Measurements from ENCODE around the gene PDE5A. TPM values are rescaled to one million over a fixed set of nuclear protein-coding genes. Genes with fewer than 3 reads are reported as not detected.
A peak's percentile ranks its signal among the peaks of the same experiment; 100 is the strongest.
"Not testable (repeated sequence)": the region's sequence is repeated elsewhere in the genome, so short reads cannot be mapped to it uniquely, and the experiment has no call there.

PDE5A gene
- polyA plus RNA-seq, 1 donor from 2014 or later = 2.0 TPM

- Mint-ChIP-seq H3K4me3 (no peak overlapping the region), H3K27me3 (no peaks in the 10 kb centered on the region), H3K36me3 (no peaks in the 10 kb centered on the region), H3K9me3 (peaks cover 0 to under 1% (median 0%) of the 10 kb centered on the region in 3 donors), H3K4me1 (no peaks in the 10 kb centered on the region), H3K27ac (no peak overlapping the region)
Measured at GRCh38 chr4:119657111-119657611, 28.6 kb upstream of the PDE5A start.

GRCh38 chr4:119656342-119656741 lies 27.7 kb upstream of the PDE5A start:
- Mint-ChIP-seq H3K27ac (no peak overlapping the region), H3K36me3 (no peaks in the 10 kb centered on the region), H3K4me1 (no peaks in the 10 kb centered on the region), H3K9me3 (no peaks in the 10 kb centered on the region), H3K27me3 (no peaks in the 10 kb centered on the region), H3K4me3 (no peak overlapping the region)

- no peaks in the 10 kb centered on the region for H3K9me3 Mint-ChIP-seq
- H3K27me3 Mint-ChIP-seq = no peaks in the 10 kb centered on the region
- H3K36me3 Mint-ChIP-seq = no peaks in the 10 kb centered on the region
- H3K4me3 Mint-ChIP-seq = no peak overlapping the region
- H3K4me1 Mint-ChIP-seq = no peaks in the 10 kb centered on the region
- H3K27ac Mint-ChIP-seq = no peak overlapping the region
Measured at GRCh38 chr4:119655111-119655837, 26.7 kb upstream of the PDE5A start.

GRCh38 chr4:119653990-119654389 lies 25.4 kb upstream of the PDE5A start:
- no peaks in the 10 kb centered on the region for H3K4me1 Mint-ChIP-seq
- H3K27me3 Mint-ChIP-seq = no peaks in the 10 kb centered on the region
- no peak overlapping the region for H3K27ac Mint-ChIP-seq
- no peaks in the 10 kb centered on the region for H3K9me3 Mint-ChIP-seq
- H3K36me3 Mint-ChIP-seq = no peaks in the 10 kb centered on the region
- H3K4me3 Mint-ChIP-seq = no peak overlapping the region

GRCh38 chr4:119652998-119653397 lies 24.4 kb upstream of the PDE5A start:
- Mint-ChIP-seq H3K27me3 (no peaks in the 10 kb centered on the region), H3K4me1 (no peaks in the 10 kb centered on the region), H3K27ac (no peak overlapping the region), H3K36me3 (no peaks in the 10 kb centered on the region), H3K9me3 (no peaks in the 10 kb centered on the region), H3K4me3 (no peak overlapping the region)

- peaks cover 6% of the 10 kb centered on the region for H3K27me3 Mint-ChIP-seq
- H3K9me3 Mint-ChIP-seq = no peaks in the 10 kb centered on the region
- no peak overlapping the region for H3K4me3 Mint-ChIP-seq
- no peak overlapping the region for H3K27ac Mint-ChIP-seq
- no peaks in the 10 kb centered on the region for H3K36me3 Mint-ChIP-seq
- peaks cover 0 to 2% (median 0%) of the 10 kb centered on the region in 3 donors for H3K4me1 Mint-ChIP-seq
Measured at GRCh38 chr4:119648398-119648797, 19.8 kb upstream of the PDE5A start.

- peaks cover 0 to 2% (median 0%) of the 10 kb centered on the region in 3 donors for H3K4me1 Mint-ChIP-seq
- H3K4me3 Mint-ChIP-seq = no peak overlapping the region
- H3K27me3 Mint-ChIP-seq = peaks cover 6% of the 10 kb centered on the region
- no peaks in the 10 kb centered on the region for H3K9me3 Mint-ChIP-seq
- H3K36me3 Mint-ChIP-seq = no peaks in the 10 kb centered on the region
- H3K27ac Mint-ChIP-seq = no peak overlapping the region
Measured at GRCh38 chr4:119647558-119647957, 19.0 kb upstream of the PDE5A start.

GRCh38 chr4:119646347-119647071 lies 17.9 kb upstream of the PDE5A start:
- Mint-ChIP-seq H3K4me3 (no peak overlapping the region), H3K4me1 (peaks cover 0 to 2% (median 0%) of the 10 kb centered on the region in 3 donors), H3K27me3 (peaks cover 6% of the 10 kb centered on the region)

GRCh38 chr4:119643306-119644042 lies 14.9 kb upstream of the PDE5A start:
- peaks cover 6% of the 10 kb centered on the region for H3K27me3 Mint-ChIP-seq
- H3K4me3 Mint-ChIP-seq = no peak overlapping the region
- H3K36me3 Mint-ChIP-seq = no peaks in the 10 kb centered on the region
- peak overlapping the region in 1 of 3 donors; percentile 7 for H3K27ac Mint-ChIP-seq
- no peaks in the 10 kb centered on the region for H3K9me3 Mint-ChIP-seq
- H3K4me1 Mint-ChIP-seq = peaks cover 0 to 2% (median 0%) of the 10 kb centered on the region in 3 donors

More at GRCh38 chr4:119646347-119647071, 17.9 kb upstream of the PDE5A start:
- no peaks in the 10 kb centered on the region for H3K36me3 Mint-ChIP-seq
- no peaks in the 10 kb centered on the region for H3K9me3 Mint-ChIP-seq
- H3K27ac Mint-ChIP-seq = no peak overlapping the region

- no peaks in the 10 kb centered on the region for H3K9me3 Mint-ChIP-seq
- no peak overlapping the region for H3K4me3 Mint-ChIP-seq
- H3K27me3 Mint-ChIP-seq = peaks cover 2% of the 10 kb centered on the region
- H3K27ac Mint-ChIP-seq = no peak overlapping the region
- no peaks in the 10 kb centered on the region for H3K36me3 Mint-ChIP-seq
- peaks cover 0 to 2% (median 0%) of the 10 kb centered on the region in 3 donors for H3K4me1 Mint-ChIP-seq
Measured at GRCh38 chr4:119641765-119642164, 13.2 kb upstream of the PDE5A start.

- Mint-ChIP-seq H3K27ac (no peak overlapping the region), H3K9me3 (no peaks in the 10 kb centered on the region), H3K27me3 (no peaks in the 10 kb centered on the region), H3K4me3 (no peak overlapping the region), H3K4me1 (no peaks in the 10 kb centered on the region), H3K36me3 (no peaks in the 10 kb centered on the region)
Measured at GRCh38 chr4:119638359-119638758, 9.8 kb upstream of the PDE5A start.

- not testable (repeated sequence) for H3K36me3 Mint-ChIP-seq, H3K9me3 Mint-ChIP-seq, H3K27me3 Mint-ChIP-seq
Measured at GRCh38 chr4:119636851-119637250, 8.2 kb upstream of the PDE5A start.

GRCh38 chr4:119632216-119632615 lies 3.6 kb upstream of the PDE5A start:
- Mint-ChIP-seq H3K4me3 (no peak overlapping the region), H3K27ac (no peak overlapping the region)

More at GRCh38 chr4:119636851-119637250, 8.2 kb upstream of the PDE5A start:
- H3K27ac Mint-ChIP-seq, H3K4me1 Mint-ChIP-seq, H3K4me3 Mint-ChIP-seq: not testable (repeated sequence)

GRCh38 chr4:119629142-119629471 lies 503 bp upstream of the PDE5A start:
- H3K27me3 Mint-ChIP-seq = peaks cover 9% of the 10 kb centered on the region
- H3K4me3 Mint-ChIP-seq = peak overlapping the region; percentile 88 to 96 (median 92)
- H3K9me3 Mint-ChIP-seq = peaks cover 0 to 1% (median 0%) of the 10 kb centered on the region in 3 donors
- peaks cover 3 to 12% (median 5%) of the 10 kb centered on the region in 3 donors for H3K4me1 Mint-ChIP-seq
- H3K27ac Mint-ChIP-seq = no peak overlapping the region
- H3K36me3 Mint-ChIP-seq = no peaks in the 10 kb centered on the region

More at GRCh38 chr4:119632216-119632615, 3.6 kb upstream of the PDE5A start:
- Mint-ChIP-seq H3K36me3 (no peaks in the 10 kb centered on the region), H3K9me3 (no peaks in the 10 kb centered on the region), H3K4me1 (peaks cover 1 to 5% (median 3%) of the 10 kb centered on the region in 3 donors), H3K27me3 (peaks cover 5% of the 10 kb centered on the region)

Measured in IgD-negative memory B cell (primary cell).